Measurements from ENCODE around the gene EMC6. TPM values are rescaled to one million over a fixed set of nuclear protein-coding genes. Genes with fewer than 3 reads are reported as not detected.

Gene EMC6
- total RNA-seq, 1 experiment from 2014 or later: 72.2 TPM

GRCh38 chr17:3690094-3690715 is 21.6 kb downstream of the EMC6 start:
- no peaks in the 10 kb centered on the region for H3K79me1 ChIP-seq (ENCODE audit: insufficient read depth, low read depth, low read length, poor library complexity, severe bottlenecking)
- H3K9ac ChIP-seq (ENCODE audit: extremely low read depth, insufficient read length, low read length): no peak overlapping the region
- H3K4me2 ChIP-seq (ENCODE audit: insufficient read depth, insufficient read length, low read length): no peak overlapping the region
- H3K4me1 ChIP-seq (ENCODE audit: insufficient read depth, low read length): no peaks in the 10 kb centered on the region
- no peak overlapping the region for H3K4ac ChIP-seq (ENCODE audit: low read depth, low read length)
- no peak overlapping the region for H3K14ac ChIP-seq (ENCODE audit: insufficient read depth, low read length)
- TF ChIP-seq, protein P1, sequence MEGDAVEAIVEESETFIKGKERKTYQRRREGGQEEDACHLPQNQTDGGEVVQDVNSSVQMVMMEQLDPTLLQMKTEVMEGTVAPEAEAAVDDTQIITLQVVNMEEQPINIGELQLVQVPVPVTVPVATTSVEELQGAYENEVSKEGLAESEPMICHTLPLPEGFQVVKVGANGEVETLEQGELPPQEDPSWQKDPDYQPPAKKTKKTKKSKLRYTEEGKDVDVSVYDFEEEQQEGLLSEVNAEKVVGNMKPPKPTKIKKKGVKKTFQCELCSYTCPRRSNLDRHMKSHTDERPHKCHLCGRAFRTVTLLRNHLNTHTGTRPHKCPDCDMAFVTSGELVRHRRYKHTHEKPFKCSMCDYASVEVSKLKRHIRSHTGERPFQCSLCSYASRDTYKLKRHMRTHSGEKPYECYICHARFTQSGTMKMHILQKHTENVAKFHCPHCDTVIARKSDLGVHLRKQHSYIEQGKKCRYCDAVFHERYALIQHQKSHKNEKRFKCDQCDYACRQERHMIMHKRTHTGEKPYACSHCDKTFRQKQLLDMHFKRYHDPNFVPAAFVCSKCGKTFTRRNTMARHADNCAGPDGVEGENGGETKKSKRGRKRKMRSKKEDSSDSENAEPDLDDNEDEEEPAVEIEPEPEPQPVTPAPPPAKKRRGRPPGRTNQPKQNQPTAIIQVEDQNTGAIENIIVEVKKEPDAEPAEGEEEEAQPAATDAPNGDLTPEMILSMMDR (conservative IDR thresholded peaks at IDR 0.05): no peak
- H2BK5ac ChIP-seq (ENCODE audit: insufficient read length, low read length): no peak overlapping the region
- H2AK5ac ChIP-seq (ENCODE audit: insufficient read length, low read length): no peak overlapping the region
- no peak overlapping the region for H3K56ac ChIP-seq (ENCODE audit: insufficient read length, low read depth, low read length)
- no CpG with 5 or more reads among the region's 22 CpGs for WGBS (ENCODE audit: extremely low coverage, insufficient read length, low lambda C conversion rate)
- no peak overlapping the region for H2AFZ ChIP-seq (ENCODE audit: low read length)
- no peak overlapping the region for H2BK15ac ChIP-seq (ENCODE audit: low read depth, low read length)
- no peak overlapping the region for H4K8ac ChIP-seq (replicated peaks; ENCODE audit: insufficient read length, low read depth, low read length)
- H3K36me3 Mint-ChIP-seq (ENCODE audit: insufficient read depth in 1 of 3, low read depth in 3 of 3): peaks cover 0 to 4% (median 0%) of the 10 kb centered on the region in 3 experiments; a peak in 1 of 7 replicates
- no peaks in the 10 kb centered on the region for H3K9me3 ChIP-seq (ENCODE audit: control insufficient read depth, low read depth, low read length)
- peaks cover 12% of the 10 kb centered on the region for H3K27me3 Mint-ChIP-seq (ENCODE audit: low read depth)
- no peak for DNase-seq
- no peak overlapping the region for H3K27ac Mint-ChIP-seq
- no peaks in the 10 kb centered on the region for H3K27me3 ChIP-seq (ENCODE audit: insufficient read depth, low read length)
- no peak overlapping the region for H3K27ac ChIP-seq (ENCODE audit: insufficient read length, low read depth, low read length)
- H3T11ph ChIP-seq (ENCODE audit: low read length): no peak overlapping the region
- no peaks in the 10 kb centered on the region; a peak in 2 of 5 replicates for H3K9me3 Mint-ChIP-seq
- no peak overlapping the region for H3K18ac ChIP-seq (ENCODE audit: insufficient read length, low read depth, low read length)
- no peak overlapping the region for H2BK120ac ChIP-seq (ENCODE audit: low read depth, low read length, poor library complexity, severe bottlenecking)
- no peaks in the 10 kb centered on the region for H3K79me2 ChIP-seq (ENCODE audit: insufficient read depth, low read length)
- H3K4me3 Mint-ChIP-seq: no peak overlapping the region
- H4K91ac ChIP-seq (ENCODE audit: insufficient read length, low read depth, low read length): no peak overlapping the region
- H2BK20ac ChIP-seq (ENCODE audit: low read depth, low read length, poor library complexity, severe bottlenecking): no peak overlapping the region
- H2BK12ac ChIP-seq (ENCODE audit: insufficient read length, low read depth, low read length): no peak overlapping the region
- H3K23me2 ChIP-seq (ENCODE audit: insufficient read length, low read depth, low read length, poor library complexity, severe bottlenecking): no peaks in the 10 kb centered on the region
- H4K20me1 ChIP-seq (ENCODE audit: control insufficient read depth, insufficient read depth, insufficient read length): peaks cover 3% of the 10 kb centered on the region
- H4K5ac ChIP-seq (ENCODE audit: insufficient read length, low read depth, low read length): no peak overlapping the region
- peaks cover 5 to 23% of the 10 kb centered on the region in 2 experiments for H3K4me1 Mint-ChIP-seq
- no peak overlapping the region for H3K23ac ChIP-seq (ENCODE audit: insufficient read length, low read depth, low read length)
